ENCODE data around the gene PAPPA2.

PAPPA2 gene

DNA sequence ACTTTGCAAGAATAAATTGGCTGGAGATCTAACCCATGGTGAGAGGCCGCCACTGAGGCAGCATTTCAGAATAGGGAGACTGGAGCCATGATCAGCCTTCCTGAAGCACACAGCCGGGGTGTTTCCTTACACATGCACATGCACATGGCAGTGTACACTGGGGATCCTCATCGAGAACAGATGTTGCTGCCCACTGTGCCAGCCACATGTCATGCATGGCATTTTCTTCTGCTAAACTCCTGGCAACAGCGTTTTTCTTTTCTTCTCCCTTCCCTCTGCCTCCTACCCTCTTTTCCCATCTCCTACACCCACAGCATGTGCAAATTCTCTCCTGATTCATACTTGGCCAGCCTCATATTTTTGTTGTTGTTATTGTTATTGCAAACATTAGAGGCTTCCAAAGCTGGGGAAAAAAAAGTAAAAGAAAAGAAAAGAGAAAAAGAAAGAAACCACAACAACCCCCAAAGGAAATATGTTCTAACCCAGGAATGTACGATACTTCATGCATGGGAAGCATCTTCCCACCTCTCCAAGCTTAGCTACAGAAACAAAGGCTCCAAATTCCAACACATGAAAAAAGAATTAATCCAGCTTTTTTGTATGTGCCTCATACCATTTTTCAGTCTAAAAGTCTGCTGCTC is 357.5 kb downstream of the PAPPA2 start:
- Histone ChIP-seq H3K27ac (ENCODE audit: low read depth, low read length) (no peak overlapping the region), H3K4me3 (ENCODE audit: low read depth in 1 of 2, low read length in 2 of 2) (no peak overlapping the region)

DNA sequence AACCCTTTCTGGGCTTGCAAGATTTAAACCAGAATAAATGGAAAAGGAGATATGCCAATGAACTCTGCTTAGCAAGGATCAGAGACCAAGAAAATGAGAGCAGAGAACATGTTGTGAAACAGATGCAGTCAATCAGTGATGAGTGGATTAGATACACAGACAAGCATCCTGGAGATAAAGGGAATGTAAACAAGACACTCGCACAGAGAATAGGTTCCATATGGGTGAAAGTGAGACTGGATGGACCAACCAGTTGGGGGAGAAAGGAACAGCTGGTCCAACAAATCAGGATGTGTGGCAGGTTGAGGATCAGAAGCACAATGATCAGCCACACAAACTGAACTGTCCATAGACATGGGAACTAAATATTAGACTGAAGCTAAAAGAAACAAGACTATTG is 363.3 kb downstream of the PAPPA2 start:
- no peak overlapping the region for H3K4me3 ChIP-seq (ENCODE audit: low read depth in 1 of 2, low read length in 2 of 2)
- no peaks in the 10 kb centered on the region for H3K27me3 ChIP-seq (ENCODE audit: control insufficient read depth in 1 of 2, insufficient read depth in 2 of 2, low read length in 2 of 2)
- H3K9me3 ChIP-seq (ENCODE audit: low read length): no peaks in the 10 kb centered on the region
- H3K4me1 ChIP-seq (ENCODE audit: insufficient read depth, low read length): no peaks in the 10 kb centered on the region
- H3K9ac ChIP-seq (ENCODE audit: low read length): no peak overlapping the region
- H3K36me3 ChIP-seq (ENCODE audit: insufficient read depth, low read length): no peaks in the 10 kb centered on the region
- H3K27ac ChIP-seq (ENCODE audit: low read depth, low read length): no peak overlapping the region

More for the DNA sequence above, 357.5 kb downstream of the PAPPA2 start:
- H3K36me3 ChIP-seq (ENCODE audit: insufficient read depth, low read length): no peaks in the 10 kb centered on the region
- H3K9ac ChIP-seq (ENCODE audit: low read length): no peak overlapping the region
- no peaks in the 10 kb centered on the region for H3K4me1 ChIP-seq (ENCODE audit: insufficient read depth, low read length)
- no peaks in the 10 kb centered on the region for H3K9me3 ChIP-seq (ENCODE audit: low read length)
- H3K27me3 ChIP-seq (ENCODE audit: control insufficient read depth in 1 of 2, insufficient read depth in 2 of 2, low read length in 2 of 2): no peaks in the 10 kb centered on the region

DNA sequence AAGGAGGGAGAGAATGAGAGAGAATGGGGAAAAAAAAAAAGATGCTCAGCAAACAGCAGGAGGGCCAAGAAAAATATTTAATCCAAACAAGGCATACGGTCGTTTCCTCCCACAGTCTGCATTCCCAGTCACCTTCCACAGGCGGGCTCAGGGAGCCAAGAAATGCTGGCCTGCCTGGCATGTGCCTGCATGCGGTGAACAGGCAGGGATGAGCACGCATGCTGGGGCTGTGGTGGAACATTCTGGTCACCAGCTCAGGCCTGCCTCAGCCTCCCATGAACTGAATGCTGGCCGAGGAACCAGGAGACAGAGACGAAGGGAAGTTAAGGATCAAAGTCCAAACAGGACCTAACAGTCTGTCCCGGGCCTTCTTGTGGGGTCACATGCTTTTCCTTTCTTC is 366.3 kb downstream of the PAPPA2 start:
- H3K27ac ChIP-seq (ENCODE audit: low read depth, low read length): no peak overlapping the region
- H3K27me3 ChIP-seq (ENCODE audit: control insufficient read depth in 1 of 2, insufficient read depth in 2 of 2, low read length in 2 of 2): no peaks in the 10 kb centered on the region
- no peaks in the 10 kb centered on the region for H3K9me3 ChIP-seq (ENCODE audit: low read length)
- no peaks in the 10 kb centered on the region for H3K36me3 ChIP-seq (ENCODE audit: insufficient read depth, low read length)
- no peak overlapping the region for H3K9ac ChIP-seq (ENCODE audit: low read length)
- H3K4me3 ChIP-seq (ENCODE audit: low read depth in 1 of 2, low read length in 2 of 2): no peak overlapping the region
- no peaks in the 10 kb centered on the region for H3K4me1 ChIP-seq (ENCODE audit: insufficient read depth, low read length)

DNA sequence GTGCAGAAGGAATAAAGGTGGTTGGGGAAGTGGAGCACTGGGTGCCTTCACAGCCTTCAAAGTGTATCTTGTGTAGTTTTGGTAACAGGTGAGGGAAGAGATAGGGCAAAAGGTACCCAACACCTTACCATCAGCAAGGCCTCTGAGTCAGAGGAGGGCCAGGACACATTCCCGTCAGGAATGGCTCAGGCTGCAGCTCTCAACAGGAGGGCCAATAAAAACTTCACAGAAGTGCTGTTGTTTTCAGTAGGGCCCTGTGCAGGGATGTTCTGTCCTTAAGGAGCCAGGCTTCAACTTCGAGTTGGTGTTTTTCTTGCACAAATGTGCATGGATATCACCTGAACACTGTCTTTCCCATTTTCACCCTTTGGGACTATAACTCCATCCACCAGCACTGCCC is 368.2 kb downstream of the PAPPA2 start:
- Histone ChIP-seq H3K4me1 (ENCODE audit: insufficient read depth, low read length) (no peaks in the 10 kb centered on the region), H3K27ac (ENCODE audit: low read depth, low read length) (no peak overlapping the region), H3K9ac (ENCODE audit: low read length) (no peak overlapping the region), H3K4me3 (ENCODE audit: low read depth in 1 of 2, low read length in 2 of 2) (no peak overlapping the region), H3K27me3 (ENCODE audit: control insufficient read depth in 1 of 2, insufficient read depth in 2 of 2, low read length in 2 of 2) (no peaks in the 10 kb centered on the region), H3K36me3 (ENCODE audit: insufficient read depth, low read length) (no peaks in the 10 kb centered on the region), H3K9me3 (ENCODE audit: low read length) (no peaks in the 10 kb centered on the region)

DNA sequence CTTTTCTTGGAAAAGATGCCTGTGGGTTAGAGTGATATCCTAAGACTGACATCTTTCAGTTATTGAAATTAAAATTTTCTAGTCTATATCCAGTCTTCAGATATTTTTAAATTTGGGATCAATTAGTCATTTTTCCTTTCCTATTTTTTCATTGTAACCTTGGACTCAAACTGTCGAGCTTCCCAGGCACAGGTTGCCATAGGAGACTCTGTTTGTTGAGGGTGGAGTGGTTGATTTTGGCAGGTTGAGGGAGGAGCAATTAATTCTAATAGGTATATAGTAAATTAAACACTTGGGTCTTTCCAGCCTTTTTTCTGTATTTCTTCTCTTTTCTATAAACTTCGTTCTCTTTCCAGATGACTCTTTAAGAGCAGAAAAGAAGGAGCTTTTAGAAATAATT is 374.7 kb downstream of the PAPPA2 start:
- no peak overlapping the region for H3K4me3 ChIP-seq (ENCODE audit: low read depth in 1 of 2, low read length in 2 of 2)
- H3K27ac ChIP-seq (ENCODE audit: low read depth, low read length): no peak overlapping the region
- no peaks in the 10 kb centered on the region for H3K27me3 ChIP-seq (ENCODE audit: control insufficient read depth in 1 of 2, insufficient read depth in 2 of 2, low read length in 2 of 2)
- H3K4me1 ChIP-seq (ENCODE audit: insufficient read depth, low read length): peaks cover 4% of the 10 kb centered on the region
- no peaks in the 10 kb centered on the region for H3K9me3 ChIP-seq (ENCODE audit: low read length)
- H3K36me3 ChIP-seq (ENCODE audit: insufficient read depth, low read length): no peaks in the 10 kb centered on the region
- H3K9ac ChIP-seq (ENCODE audit: low read length): no peak overlapping the region

- H3K9ac ChIP-seq (ENCODE audit: low read length): no peak overlapping the region
- no peaks in the 10 kb centered on the region for H3K36me3 ChIP-seq (ENCODE audit: insufficient read depth, low read length)
- peaks cover 9% of the 10 kb centered on the region for H3K4me1 ChIP-seq (ENCODE audit: insufficient read depth, low read length)
- no peaks in the 10 kb centered on the region for H3K9me3 ChIP-seq (ENCODE audit: low read length)
- H3K27me3 ChIP-seq (ENCODE audit: control insufficient read depth in 1 of 2, insufficient read depth in 2 of 2, low read length in 2 of 2): no peaks in the 10 kb centered on the region
- H3K4me3 ChIP-seq (ENCODE audit: low read depth in 1 of 2, low read length in 2 of 2): no peak overlapping the region
- H3K27ac ChIP-seq (ENCODE audit: low read depth, low read length): no peak overlapping the region
Observed at GRCh38 chr1:176838276-176838995, 375.5 kb downstream of the PAPPA2 start.

- Histone ChIP-seq H3K27me3 (ENCODE audit: control insufficient read depth in 1 of 2, insufficient read depth in 2 of 2, low read length in 2 of 2) (no peaks in the 10 kb centered on the region), H3K36me3 (ENCODE audit: insufficient read depth, low read length) (no peaks in the 10 kb centered on the region), H3K9ac (ENCODE audit: low read length) (no peak overlapping the region), H3K4me3 (ENCODE audit: low read depth in 1 of 2, low read length in 2 of 2) (no peak overlapping the region), H3K9me3 (ENCODE audit: low read length) (no peaks in the 10 kb centered on the region), H3K4me1 (ENCODE audit: insufficient read depth, low read length) (peaks cover 17% of the 10 kb centered on the region), H3K27ac (ENCODE audit: low read depth, low read length) (no peak overlapping the region)
Observed at GRCh38 chr1:176839216-176839615, 376.2 kb downstream of the PAPPA2 start.

DNA sequence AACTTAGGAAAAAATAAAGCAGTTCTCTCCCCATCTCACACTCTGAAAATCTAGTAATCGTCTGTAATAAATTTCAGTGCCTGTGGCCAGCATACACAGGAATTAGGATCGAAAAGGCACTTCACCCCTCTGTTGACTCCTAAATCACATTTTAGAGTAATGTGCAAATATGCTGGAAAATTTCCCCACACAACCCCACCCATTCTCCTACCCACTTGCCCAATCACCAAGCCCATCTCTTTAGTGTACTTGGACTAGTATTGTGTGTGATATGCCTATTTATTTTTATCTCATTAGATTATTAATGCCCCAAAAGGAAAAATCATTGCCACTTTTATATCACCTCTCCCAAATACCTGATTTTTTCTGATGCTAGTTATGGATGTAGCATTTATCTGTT is 378.3 kb downstream of the PAPPA2 start:
- H3K36me3 ChIP-seq (ENCODE audit: insufficient read depth, low read length): no peaks in the 10 kb centered on the region
- no peak overlapping the region for H3K9ac ChIP-seq (ENCODE audit: low read length)
- H3K27ac ChIP-seq (ENCODE audit: low read depth, low read length): no peak overlapping the region
- peaks cover 32% of the 10 kb centered on the region for H3K4me1 ChIP-seq (ENCODE audit: insufficient read depth, low read length)
- no peaks in the 10 kb centered on the region for H3K9me3 ChIP-seq (ENCODE audit: low read length)
- no peak overlapping the region for H3K4me3 ChIP-seq (ENCODE audit: low read depth in 1 of 2, low read length in 2 of 2)
- no peaks in the 10 kb centered on the region for H3K27me3 ChIP-seq (ENCODE audit: control insufficient read depth in 1 of 2, insufficient read depth in 2 of 2, low read length in 2 of 2)

DNA sequence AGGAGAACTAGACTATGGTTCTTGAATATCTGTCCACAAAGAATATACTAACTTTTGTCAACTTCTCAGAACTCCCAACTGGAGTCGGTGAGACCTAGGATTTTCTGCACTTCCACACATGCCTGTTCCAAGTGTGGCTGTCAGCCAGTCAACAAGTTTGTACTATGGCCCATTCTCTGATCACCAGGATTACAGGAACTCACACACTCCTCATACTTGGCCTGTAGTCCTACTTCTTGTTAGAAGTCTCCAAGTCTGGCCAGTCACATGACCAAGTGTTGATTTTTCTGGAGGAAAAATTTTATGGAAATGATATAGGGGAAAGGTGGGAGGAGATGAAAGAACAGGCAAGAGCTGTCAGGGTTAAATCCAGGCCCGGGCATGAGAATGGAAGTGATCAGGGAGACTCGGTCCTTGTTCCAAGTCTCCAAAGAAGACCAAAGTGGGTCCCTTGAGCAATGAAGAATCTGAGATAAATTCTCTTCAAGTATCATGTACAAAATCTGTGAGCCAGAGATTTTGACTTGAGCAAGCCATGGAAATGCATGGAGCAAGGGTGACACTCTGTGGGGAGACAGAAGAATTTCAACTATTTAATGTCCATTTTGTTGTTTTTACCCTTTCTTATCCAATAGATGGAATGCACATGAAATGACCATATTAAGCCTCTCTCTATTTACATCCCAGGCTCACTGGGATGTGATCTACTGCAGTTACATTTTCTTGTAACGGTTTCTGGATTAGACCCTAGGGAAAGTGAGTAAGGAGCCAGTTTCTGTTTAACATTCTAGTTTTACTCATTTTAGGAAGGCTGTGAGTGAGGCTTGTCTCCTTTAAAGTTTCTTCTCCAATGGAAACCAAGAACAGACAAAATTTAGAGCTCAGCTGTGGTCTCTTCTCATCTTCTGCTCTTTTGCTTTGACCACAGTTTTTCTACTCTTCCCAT is 380.6 kb downstream of the PAPPA2 start:
- Histone ChIP-seq H3K27me3 (ENCODE audit: control insufficient read depth in 1 of 2, insufficient read depth in 2 of 2, low read length in 2 of 2) (no peaks in the 10 kb centered on the region), H3K27ac (ENCODE audit: low read depth, low read length) (peak overlapping the region; percentile 43), H3K4me1 (ENCODE audit: insufficient read depth, low read length) (peaks cover 47% of the 10 kb centered on the region), H3K9me3 (ENCODE audit: low read length) (no peaks in the 10 kb centered on the region), H3K36me3 (ENCODE audit: insufficient read depth, low read length) (no peaks in the 10 kb centered on the region), H3K4me3 (ENCODE audit: low read depth in 1 of 2, low read length in 2 of 2) (no peak overlapping the region), H3K9ac (ENCODE audit: low read length) (no peak overlapping the region)

DNA sequence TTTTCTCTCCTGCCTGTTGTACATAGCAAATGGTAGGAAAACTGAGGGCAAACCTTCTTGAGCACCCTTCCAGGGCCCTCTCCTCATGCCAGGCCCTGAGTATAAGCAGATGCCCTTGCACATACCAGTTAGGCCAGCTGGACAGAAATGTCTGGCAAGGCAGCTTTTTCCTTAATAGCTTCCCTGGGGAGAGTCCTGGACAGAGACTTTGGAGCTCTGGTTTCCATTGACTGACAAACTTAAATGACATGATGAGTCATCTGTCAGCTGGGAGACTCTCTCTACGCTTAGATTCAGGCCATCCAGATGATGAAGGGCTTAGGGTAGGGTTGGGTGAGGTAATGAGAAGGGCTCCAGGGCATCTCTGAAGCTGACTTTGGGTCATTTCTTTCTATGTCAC is 384.1 kb downstream of the PAPPA2 start:
- Histone ChIP-seq H3K27ac (ENCODE audit: low read depth, low read length) (peak overlapping the region; percentile 76), H3K4me3 (ENCODE audit: low read depth in 1 of 2, low read length in 2 of 2) (no peak overlapping the region), H3K4me1 (ENCODE audit: insufficient read depth, low read length) (peaks cover 45% of the 10 kb centered on the region), H3K9me3 (ENCODE audit: low read length) (no peaks in the 10 kb centered on the region), H3K36me3 (ENCODE audit: insufficient read depth, low read length) (no peaks in the 10 kb centered on the region), H3K27me3 (ENCODE audit: control insufficient read depth in 1 of 2, insufficient read depth in 2 of 2, low read length in 2 of 2) (no peaks in the 10 kb centered on the region), H3K9ac (ENCODE audit: low read length) (no peak overlapping the region)

DNA sequence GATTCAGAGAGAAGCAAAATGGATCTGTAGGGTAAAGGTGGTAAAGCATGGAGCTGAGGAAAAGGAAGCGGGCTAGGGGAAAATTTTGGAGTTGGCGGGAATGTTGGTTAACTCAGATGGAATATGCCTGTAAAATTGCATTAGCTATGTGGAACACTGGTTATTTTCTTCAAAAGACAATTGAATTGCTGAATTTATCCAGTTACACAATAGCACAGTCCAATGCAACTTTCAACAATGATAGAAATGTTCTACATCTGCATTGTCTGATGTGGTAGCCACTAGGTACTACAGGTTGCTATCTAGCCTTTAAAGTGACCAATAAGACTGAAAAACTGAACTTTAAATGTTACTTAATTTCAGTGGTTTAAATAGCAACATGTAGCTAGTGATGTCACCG is 386.3 kb downstream of the PAPPA2 start:
- Histone ChIP-seq H3K9ac (ENCODE audit: low read length) (no peak overlapping the region), H3K27ac (ENCODE audit: low read depth, low read length) (no peak overlapping the region), H3K36me3 (ENCODE audit: insufficient read depth, low read length) (no peaks in the 10 kb centered on the region), H3K27me3 (ENCODE audit: control insufficient read depth in 1 of 2, insufficient read depth in 2 of 2, low read length in 2 of 2) (no peaks in the 10 kb centered on the region), H3K9me3 (ENCODE audit: low read length) (no peaks in the 10 kb centered on the region), H3K4me3 (ENCODE audit: low read depth in 1 of 2, low read length in 2 of 2) (no peak overlapping the region), H3K4me1 (ENCODE audit: insufficient read depth, low read length) (peaks cover 29% of the 10 kb centered on the region)

Data from muscle layer of colon (tissue), 2 donors.